Suprapubic skin (tissue), 4 donors: ENCODE measurements around the gene LHB.

Source experiments
- CTCF ChIP-seq, 2 donors: fragments of 200-600 bp in 1 of 2; fragments of 450-650 bp in 1 of 2; sonication (generic) in 1 of 2; IDR thresholded peaks; one replicate each; pipeline ENCODE4 v1.5.1; 2016 to 2019; ENCODE audit warnings: antibody characterized with exemption in 2 of 2, mild to moderate bottlenecking in 1 of 2, moderate library complexity in 1 of 2
- EP300 ChIP-seq: sonication (generic); formaldehyde crosslinking; IDR thresholded peaks from one replicate; pipeline ENCODE4 v1.6.1; 2017; ENCODE audit warnings: antibody characterized with exemption
- POLR2A ChIP-seq, 2 donors: fragments of 450-650 bp; IDR thresholded peaks; one replicate each; pipeline ENCODE4 v1.6.1; 2017; ENCODE audit warnings: antibody characterized with exemption in 2 of 2, mild to moderate bottlenecking in 2 of 2, moderate library complexity in 2 of 2
- POLR2AphosphoS5 ChIP-seq, 3 donors: sonication (generic); formaldehyde crosslinking; IDR thresholded peaks; one replicate each; pipeline ENCODE4 v1.6.1; 2017; ENCODE audit warnings: antibody characterized with exemption in 3 of 3

DNA sequence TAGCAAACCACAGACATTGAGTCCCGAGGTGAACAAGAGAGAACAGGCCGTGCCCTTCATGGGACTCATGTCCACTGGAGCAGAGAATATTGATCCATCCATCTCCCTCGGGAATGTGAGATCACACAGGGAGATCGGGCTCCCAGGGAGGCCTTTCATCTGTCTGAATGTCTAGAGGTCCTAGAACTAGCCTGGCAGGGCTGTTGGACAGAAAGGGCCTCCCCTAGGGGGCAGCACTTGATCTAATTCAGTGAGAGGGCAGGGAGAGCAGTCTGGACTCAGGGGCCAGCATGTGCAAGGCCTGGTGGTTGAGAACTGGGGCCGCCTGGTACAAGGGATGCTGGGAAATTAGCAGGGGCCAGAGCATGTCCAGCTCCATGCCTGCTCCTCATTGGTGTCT is 18.9 kb downstream of the LHB start:
- peak in 1 of 2 donors; percentile 30 for TF ChIP-seq CTCF (IDR thresholded peaks at IDR 0.05)
- TF ChIP-seq POLR2AphosphoS5 (IDR thresholded peaks at IDR 0.05) = no peak
- TF ChIP-seq POLR2A (IDR thresholded peaks at IDR 0.05) = no peak
- TF ChIP-seq EP300 = no peak
